ENCODE measurements around the gene GRM1. TPM values are rescaled to one million over a fixed set of nuclear protein-coding genes. Genes with fewer than 3 reads are reported as not detected.

GRM1 gene
- total and polyA plus RNA-seq, 9 donors = 0.02 to 0.24 (median 0.10) TPM

- TF ChIP-seq, protein P1, sequence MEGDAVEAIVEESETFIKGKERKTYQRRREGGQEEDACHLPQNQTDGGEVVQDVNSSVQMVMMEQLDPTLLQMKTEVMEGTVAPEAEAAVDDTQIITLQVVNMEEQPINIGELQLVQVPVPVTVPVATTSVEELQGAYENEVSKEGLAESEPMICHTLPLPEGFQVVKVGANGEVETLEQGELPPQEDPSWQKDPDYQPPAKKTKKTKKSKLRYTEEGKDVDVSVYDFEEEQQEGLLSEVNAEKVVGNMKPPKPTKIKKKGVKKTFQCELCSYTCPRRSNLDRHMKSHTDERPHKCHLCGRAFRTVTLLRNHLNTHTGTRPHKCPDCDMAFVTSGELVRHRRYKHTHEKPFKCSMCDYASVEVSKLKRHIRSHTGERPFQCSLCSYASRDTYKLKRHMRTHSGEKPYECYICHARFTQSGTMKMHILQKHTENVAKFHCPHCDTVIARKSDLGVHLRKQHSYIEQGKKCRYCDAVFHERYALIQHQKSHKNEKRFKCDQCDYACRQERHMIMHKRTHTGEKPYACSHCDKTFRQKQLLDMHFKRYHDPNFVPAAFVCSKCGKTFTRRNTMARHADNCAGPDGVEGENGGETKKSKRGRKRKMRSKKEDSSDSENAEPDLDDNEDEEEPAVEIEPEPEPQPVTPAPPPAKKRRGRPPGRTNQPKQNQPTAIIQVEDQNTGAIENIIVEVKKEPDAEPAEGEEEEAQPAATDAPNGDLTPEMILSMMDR (IDR thresholded peaks at IDR 0.05) = no peak
- no peak for TF ChIP-seq EP300 (IDR thresholded peaks at IDR 0.05)
- TF ChIP-seq POLR2A (IDR thresholded peaks at IDR 0.05) = no peak
- Histone ChIP-seq H3K9me3 (no peaks in the 10 kb centered on the region), H3K27ac (no peak overlapping the region), H3K36me3 (no peaks in the 10 kb centered on the region), H3K4me1 (ENCODE audit: insufficient read depth) (no peaks in the 10 kb centered on the region), H3K27me3 (no peaks in the 10 kb centered on the region), H3K4me3 (no peak overlapping the region)
- no peak for DNase-seq
- intact Hi-C loops (cut with DNase I) = no loop called here
- 24 to 42% (median 28%) methylated on average over 2 of the region's 2 CpGs for WGBS, 3 donors
These were observed 171.3 kb downstream of the GRM1 start for GRCh38 chr6:146200176-146200575.

DNA sequence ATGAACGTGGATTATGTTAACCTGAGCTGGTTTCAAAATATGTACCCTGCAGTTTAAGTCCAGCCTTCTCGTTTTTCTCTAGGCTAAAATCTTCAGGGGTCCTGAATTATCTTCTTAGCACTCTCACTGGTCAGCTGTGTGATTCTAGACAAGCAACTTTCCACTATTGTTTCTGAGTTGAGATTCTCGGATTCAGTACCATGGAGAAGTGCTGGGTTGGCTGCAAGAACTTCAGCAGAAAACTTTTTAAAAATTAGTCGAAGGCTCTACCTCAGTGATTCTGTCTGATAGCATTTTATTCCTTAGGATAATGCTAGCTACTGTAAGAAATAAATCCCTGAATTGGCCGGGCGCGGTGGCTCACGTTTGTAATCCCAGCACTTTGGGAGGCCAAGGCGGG is 173.7 kb downstream of the GRM1 start:
- H3K36me3 ChIP-seq = no peaks in the 10 kb centered on the region
- no peak for DNase-seq
- no peak overlapping the region for H3K27ac ChIP-seq
- H3K4me3 ChIP-seq = no peak overlapping the region
- H3K9me3 ChIP-seq = no peaks in the 10 kb centered on the region
- intact Hi-C loops (cut with DNase I) = no loop called here
- no peaks in the 10 kb centered on the region for H3K27me3 ChIP-seq
- WGBS, 3 donors = 73 to 85% (median 75%) methylated on average over 9 of the region's 9 CpGs
- H3K4me1 ChIP-seq (ENCODE audit: insufficient read depth) = no peaks in the 10 kb centered on the region
- TF ChIP-seq POLR2A (IDR thresholded peaks at IDR 0.05) (no peak), EP300 (IDR thresholded peaks at IDR 0.05) (no peak)
- TF ChIP-seq, protein P1 (IDR thresholded peaks at IDR 0.05) = no peak

DNA sequence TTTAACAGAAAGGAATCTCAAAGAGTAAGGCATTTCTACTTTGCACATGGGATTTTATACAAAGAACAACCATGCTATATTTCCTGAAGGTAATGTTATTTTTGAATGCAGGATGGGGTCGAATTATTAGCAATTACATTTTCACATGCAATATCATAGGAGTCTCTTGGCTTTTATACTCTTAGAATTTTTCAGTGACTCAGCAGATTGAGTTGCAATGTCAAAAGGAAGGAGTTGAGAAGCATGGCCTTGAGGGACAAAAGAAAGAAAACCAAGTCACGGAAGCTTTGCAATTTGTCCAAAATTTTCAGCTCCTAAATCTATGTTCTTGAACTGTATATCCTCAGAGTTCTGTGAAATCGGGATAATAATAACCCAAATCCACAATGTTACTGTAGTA is 181.1 kb downstream of the GRM1 start:
- no peaks in the 10 kb centered on the region for H3K9me3 ChIP-seq
- no peak overlapping the region for H3K27ac ChIP-seq
- DNase-seq = no peak
- H3K4me1 ChIP-seq (ENCODE audit: insufficient read depth) = no peaks in the 10 kb centered on the region
- H3K4me3 ChIP-seq = no peak overlapping the region
- TF ChIP-seq, protein P1 (IDR thresholded peaks at IDR 0.05) = no peak
- TF ChIP-seq POLR2A (IDR thresholded peaks at IDR 0.05) (no peak), EP300 (IDR thresholded peaks at IDR 0.05) (no peak)
- H3K27me3 ChIP-seq = no peaks in the 10 kb centered on the region
- H3K36me3 ChIP-seq = no peaks in the 10 kb centered on the region
- WGBS, 3 donors = 66 to 85% (median 80%) methylated on average over 3 of the region's 3 CpGs
- intact Hi-C loops (cut with DNase I) = no loop called here

GRCh38 chr6:146210406-146211083 is 181.7 kb downstream of the GRM1 start:
- no peak for DNase-seq
- WGBS, 3 donors = 73 to 76% (median 75%) methylated on average over 4 of the region's 4 CpGs
- intact Hi-C loops (cut with DNase I) = no loop called here

More at GRCh38 chr6:146210406-146211083, 181.7 kb downstream of the GRM1 start:
- H3K36me3 ChIP-seq = no peaks in the 10 kb centered on the region
- H3K4me3 ChIP-seq = no peak overlapping the region
- no peaks in the 10 kb centered on the region for H3K4me1 ChIP-seq (ENCODE audit: insufficient read depth)
- H3K9me3 ChIP-seq = no peaks in the 10 kb centered on the region
- TF ChIP-seq POLR2A (IDR thresholded peaks at IDR 0.05) (no peak), EP300 (IDR thresholded peaks at IDR 0.05) (no peak)
- TF ChIP-seq, protein P1 (IDR thresholded peaks at IDR 0.05) = no peak
- H3K27ac ChIP-seq = no peak overlapping the region
- no peaks in the 10 kb centered on the region for H3K27me3 ChIP-seq

Data from ovary (tissue), 9 donors.